IPS-NIHi7 (cell line): ENCODE measurements around the gene FOXC1.

ENCODE experiments used
- DNase-seq: peaks from one replicate; pipeline ENCODE4 v3.0.0; 2012; ENCODE audit warnings: mixed read lengths; ENCODE audit errors: extremely low spot score

The FOXC1 gene

DNA sequence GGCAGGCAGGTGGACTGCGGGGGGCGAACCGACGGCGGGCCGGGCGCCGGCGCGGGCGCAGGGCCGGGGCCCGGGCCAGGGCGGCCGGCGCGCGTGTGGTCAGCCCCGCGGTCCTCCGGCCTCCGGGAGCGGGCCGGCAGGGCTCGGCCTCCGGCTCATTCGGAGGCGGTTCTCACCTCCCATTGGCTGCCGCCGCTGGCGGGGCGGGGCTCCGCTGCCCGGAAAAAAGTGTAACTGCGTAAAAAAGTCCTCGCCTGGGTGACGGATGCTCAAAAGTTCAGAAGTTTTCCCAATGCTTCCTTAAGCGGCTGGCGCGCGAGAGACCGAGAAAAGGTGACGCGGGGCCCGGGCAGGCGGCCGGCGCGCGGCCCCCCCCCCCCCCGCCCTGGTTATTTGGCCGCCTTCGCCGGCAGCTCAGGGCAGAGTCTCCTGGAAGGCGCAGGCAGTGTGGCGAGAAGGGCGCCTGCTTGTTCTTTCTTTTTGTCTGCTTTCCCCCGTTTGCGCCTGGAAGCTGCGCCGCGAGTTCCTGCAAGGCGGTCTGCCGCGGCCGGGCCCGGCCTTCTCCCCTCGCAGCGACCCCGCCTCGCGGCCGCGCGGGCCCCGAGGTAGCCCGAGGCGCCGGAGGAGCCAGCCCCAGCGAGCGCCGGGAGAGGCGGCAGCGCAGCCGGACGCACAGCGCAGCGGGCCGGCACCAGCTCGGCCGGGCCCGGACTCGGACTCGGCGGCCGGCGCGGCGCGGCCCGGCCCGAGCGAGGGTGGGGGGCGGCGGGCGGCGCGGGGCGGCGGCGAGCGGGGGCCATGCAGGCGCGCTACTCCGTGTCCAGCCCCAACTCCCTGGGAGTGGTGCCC lies at the start of gene FOXC1:
Gene FOXC1, plus strand, starts transcription at position 268 of the 849 bp plus-strand sequence. Its CDS starts 531 bp downstream, at position 799.
- DNase-seq: peak; percentile 81

DNA sequence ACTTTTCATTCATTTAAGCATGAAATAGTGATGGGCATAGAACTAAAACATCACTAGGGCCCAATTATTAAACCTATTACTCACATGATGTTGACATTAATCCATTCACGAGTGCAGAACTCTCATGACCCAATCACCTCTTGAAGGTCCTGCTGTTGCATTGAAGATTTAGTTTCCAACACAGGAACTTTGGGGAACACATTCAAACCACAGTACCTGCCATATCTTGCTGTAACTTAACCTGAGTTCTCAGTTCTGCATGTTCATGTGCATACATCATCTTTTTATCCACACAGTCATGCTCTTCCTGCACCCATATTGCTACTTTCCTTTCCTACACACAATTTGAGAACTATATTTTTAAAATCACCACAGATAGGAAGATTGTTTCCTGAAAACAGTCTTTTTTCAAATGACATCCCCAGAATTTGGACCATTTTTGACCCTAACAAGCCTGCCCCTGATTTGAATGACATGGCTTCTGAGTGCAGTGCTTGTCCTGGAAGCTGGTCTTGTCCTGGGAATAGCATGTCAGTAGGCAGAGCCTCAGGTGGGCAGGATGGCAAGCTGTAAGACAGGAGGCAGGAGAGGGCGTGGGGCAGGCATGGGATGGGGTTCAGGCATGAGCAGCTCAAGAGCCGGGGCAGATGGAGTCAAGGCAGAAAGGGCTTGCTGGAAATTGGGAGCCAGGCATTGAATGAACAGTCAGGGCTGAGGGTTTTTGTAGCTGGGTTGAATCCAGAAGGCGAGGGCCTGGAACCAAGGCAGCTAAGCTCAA lies 49.2 kb upstream of the FOXC1 start:
- DNase-seq: no peak

DNA sequence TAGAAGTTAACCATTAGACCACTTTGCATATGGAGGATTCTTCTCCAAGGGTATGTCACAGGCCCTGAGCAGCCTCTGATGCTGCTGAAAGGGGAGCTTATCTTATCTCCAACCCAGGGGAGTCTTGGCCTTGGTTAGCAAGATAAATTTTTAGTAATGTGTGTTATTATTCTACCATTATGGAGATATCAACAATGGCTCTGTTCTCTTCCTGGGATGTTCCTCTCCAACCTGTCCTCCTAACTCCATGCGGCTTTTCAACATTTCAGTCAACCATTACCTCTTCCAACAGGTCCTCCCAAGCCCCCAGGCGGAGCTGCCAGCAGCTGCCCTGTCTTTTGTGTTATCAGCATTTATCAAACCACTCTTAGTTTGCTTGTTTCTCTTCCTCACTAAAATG lies 48.4 kb upstream of the FOXC1 start:
- no peak for DNase-seq

DNA sequence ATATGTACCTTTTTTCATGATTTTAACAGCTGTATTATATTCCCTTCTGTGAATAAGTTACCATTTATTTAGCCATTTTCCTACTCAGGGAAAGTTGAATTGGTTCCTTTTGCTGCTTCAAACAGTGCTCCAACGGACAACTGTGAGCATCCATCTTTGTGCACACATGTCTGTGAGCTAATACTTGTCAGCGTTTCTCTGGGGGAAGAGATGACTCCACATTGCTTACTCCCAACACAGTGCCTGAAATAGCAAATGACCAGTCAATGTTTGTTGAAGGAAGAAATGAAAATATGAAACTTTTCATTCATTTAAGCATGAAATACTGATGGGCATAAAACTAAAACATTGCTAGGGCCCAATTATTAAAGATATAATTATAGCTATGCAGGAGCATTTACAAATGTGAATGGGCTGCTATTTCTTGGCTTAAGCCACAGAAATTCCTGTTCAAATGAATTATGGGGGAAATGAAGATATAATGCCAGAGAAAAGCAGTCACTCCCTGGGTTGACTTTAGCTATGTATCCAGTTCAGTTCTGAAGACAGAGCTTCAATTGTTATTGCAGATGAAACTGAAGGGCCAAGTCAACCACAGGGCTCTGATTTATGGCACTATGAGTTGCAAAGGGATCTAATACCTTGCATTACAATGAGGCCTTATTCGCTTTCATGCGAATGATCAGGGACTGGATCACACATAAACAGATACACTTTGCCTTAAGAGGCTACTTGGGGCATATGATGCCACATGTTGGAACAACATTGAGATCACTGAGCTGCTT lies 47.4 kb upstream of the FOXC1 start:
- DNase-seq: no peak

DNA sequence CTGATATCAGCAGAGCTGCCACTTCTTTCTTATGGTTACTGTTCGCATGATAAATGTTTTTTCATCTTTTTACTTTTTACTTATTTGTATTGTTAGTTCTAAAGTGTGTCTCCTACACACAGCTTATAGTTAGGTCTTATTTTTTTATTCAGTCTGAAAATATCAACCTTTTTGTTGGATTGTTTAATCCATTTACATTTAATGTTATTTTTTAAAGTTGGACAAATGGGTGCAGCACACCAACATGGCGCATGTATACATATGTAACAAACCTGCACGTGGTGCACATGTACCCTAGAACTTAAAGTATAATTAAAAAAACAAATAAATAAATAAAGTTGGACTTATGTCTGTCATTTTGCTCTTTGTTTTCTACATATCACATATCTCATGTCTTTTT lies 40.3 kb upstream of the FOXC1 start:
- no peak for DNase-seq

DNA sequence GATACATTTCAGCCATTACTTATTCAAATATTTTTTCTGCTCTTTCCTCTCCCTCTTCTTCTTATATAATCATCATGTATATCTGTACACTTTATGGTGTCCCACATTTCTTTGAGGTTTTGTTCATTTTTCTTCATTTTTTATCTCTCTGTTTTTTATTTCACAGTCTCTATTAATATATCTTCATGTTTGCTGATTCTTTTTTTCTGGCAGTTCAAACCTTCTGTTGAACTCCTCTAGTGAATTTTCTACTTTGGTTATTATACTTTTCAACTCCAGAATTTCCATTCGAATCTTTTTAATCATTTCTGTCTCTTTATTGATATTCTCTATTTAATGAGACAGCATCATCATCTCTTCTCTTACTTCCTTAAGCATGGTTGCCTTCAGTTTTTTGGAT lies 38.9 kb upstream of the FOXC1 start:
- DNase-seq: no peak

DNA sequence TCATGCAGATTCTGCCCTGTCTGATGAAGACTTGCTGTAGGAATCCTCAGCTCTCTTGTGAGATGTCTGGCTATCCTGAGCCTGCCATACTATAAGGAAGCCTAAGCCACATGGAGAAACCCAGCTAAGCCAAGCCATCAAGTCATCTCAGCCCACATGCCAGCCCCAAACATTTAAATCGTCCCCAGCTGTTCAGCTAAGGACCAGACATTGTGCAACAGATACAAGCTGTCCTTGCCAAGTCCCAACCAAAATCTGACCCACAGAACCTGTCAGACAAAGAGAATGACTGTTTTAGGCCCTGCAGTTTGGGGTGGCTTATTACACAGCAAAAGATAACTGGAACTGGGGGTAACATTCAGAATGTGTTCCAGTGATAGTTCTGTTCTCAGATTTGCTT lies 36.8 kb upstream of the FOXC1 start:
- no peak for DNase-seq

DNA sequence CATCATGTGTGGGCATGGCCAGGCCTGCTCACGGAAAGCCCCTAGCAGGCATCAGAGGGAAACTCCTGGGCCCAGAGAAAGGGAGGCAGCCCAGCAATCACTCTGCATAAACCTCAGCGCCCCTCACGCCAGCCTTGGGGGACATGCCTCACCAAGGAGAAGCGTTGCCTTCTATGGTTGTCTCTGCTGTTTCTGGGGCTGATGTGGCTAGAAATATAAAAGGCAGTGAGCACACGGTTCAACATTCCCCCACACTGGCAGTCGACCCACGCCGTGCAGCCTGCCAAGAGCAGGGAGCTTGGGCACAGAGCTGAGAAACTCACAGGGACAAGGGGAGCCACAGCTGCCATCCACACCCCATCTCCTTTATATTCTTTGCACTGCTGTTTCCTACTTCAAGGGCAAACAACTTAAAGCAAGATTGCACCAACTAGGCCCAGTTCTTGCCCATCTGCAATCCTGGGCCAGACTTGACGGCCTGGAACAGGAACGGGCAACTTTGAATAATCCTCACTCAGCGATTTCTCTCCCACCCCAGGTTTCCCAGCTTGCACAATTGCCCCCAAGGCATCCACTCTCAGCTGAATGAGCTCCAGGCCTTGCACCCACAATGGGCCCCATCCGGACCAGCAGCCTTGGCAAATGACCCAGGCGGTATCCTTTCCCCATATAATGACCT lies 35.5 kb upstream of the FOXC1 start:
- DNase-seq: no peak

DNA sequence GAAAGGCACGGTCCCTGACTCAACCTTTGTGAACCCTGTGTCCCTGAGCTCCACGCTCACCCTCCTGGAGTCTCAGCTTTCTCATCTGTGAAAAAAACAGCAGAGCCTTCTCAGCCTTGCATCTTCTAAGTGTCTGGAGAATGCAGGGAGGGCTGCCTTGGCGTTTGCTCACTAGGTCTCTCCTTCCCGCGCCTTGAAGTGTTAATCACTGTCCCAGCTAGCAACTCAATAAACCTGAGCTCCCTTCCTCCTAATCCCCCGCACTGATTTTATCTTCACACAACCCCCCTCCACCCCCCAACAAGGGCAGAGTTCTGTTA lies 34.9 kb upstream of the FOXC1 start:
- peak; percentile 72 for DNase-seq

DNA sequence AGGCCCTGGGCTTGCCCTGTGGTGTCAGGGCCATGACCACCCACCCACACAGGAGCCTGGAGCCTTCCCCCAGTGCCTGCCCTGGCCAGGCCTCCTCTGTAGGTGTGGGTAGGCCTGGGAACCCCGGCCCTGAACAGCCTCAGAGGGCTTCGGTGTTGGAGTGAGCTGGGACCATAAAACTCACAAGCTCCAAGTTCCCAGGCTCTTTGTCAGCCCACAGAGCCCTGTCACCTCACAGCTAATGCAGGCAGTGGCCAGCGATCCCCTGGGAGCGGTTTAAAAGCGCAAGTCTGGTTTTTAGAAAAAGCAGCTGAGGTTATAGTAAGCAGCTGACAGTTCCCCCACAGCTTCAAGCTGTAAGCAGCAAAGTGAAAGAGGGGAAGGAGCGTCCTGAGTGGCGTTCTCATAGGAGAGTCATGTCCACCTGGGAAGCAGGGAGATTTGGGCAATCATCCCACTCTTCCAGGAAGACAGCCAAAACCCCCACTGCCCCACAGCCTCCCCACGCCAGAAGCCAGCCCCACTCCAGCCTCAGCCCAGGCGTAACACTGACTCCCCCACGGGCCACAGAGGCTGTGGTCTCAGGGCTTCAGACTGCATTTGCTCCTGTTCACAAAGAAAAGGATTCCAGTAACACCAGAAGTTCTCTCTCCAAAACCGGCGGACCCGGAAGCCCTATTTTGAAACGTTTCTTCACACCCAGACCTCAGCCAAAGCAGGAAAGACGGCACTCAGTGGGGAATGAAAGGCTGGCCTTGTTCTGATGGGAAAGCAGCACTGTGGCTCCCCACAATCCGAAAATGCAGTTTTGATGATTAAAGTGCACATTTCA lies 34.3 kb upstream of the FOXC1 start:
- no peak for DNase-seq

DNA sequence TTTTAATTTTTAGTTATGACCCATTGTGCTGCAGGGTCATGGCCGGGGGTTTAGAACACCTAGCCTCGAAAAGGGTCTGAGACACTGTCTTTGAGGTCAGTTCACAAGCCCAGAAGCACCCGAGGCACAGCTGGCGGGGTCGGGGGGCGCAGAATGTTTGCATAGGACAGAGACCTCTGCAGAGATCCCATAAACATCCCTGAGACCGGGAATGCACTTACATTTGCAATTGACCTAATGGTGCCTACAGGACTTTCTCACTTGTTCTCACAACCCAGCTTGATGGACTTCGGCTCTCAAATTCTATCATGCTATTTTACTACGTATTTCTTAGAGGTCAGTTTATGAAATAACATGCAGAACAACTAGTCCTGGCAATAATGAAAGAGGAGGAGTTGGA lies 33.5 kb upstream of the FOXC1 start:
- DNase-seq: no peak

DNA sequence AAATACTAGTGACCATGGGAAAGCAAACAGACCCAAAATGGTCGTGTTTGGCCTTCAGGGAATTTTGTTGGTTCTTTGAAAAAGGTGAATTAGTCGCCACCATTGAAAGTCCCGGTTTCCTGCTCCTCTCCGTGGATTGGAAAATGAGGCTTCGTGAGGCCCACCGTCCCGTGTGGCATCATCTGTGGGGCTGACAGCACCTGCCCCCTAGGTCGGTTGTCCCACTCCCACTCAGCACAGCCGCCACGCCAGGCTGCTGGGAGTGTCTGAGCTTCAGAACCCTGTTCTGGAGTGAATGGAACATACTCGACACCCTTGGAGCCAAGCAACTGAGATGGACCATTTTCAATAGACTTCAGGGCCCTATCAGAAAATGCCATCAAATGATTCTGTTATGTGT lies 33.0 kb upstream of the FOXC1 start:
- no peak for DNase-seq

DNA sequence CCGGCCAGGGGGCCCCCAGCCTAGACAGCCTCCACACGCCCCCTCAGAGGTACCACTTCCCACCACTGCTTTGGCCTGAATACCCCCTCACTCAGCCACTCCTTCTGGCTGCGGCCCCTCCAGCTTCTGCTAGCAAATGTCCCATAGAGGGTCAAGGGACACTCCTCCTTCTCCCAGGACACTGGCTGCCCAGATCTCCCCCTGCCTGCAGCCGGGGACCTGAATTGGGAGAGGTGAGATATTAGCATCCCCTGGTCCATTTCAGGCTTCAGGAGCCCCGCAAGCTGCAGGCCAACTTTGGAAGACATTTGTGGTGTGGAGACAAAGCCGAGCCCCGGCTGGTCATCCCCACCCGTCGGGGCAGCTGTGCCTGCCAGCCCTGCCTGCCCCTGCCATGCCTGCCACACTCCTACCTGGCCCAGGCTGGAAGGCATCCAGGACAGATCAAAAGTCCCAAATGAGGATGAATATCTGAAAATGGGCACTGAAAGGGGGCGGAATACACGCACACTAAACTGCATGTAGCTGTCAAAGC lies 32.5 kb upstream of the FOXC1 start:
- DNase-seq: no peak

DNA sequence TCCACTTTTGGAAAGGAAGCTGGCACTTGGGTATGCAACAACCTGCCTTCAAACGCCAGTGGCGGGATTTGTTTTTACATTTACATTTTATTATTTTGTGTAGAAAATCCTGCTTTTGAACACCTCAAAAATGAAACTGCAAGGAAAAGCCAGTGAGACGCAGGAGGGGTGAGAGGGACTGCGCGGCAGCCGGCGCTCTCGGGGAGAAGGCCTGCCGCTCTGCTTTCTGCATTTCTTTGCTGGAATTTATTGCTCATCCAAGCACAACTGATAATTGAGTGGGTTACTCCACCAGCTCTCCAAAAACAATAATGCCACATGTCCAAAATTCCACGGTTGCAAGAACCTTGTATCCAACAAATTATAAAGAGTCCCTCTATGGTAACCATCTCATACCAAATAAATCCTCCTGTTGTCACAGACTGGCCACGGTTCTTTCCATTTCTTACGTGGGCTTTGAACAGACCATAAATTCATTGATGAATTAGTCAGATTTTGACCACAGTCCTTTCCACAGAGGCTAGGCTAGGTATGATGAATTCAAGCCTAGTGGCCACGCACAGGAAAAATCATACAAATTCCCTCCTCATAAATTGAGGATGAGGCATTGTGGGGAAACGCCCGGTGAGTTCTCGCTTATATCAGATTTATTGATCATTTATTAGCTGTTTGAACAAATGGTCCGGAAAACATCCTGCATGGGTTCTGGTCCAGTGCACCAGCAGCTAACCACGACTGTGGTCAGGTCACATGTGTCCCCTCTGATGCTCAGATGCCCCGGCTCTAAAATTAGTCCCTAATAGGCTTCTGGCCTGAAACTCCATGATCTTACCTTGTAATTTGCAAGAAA lies 31.6 kb upstream of the FOXC1 start:
- DNase-seq: no peak

DNA sequence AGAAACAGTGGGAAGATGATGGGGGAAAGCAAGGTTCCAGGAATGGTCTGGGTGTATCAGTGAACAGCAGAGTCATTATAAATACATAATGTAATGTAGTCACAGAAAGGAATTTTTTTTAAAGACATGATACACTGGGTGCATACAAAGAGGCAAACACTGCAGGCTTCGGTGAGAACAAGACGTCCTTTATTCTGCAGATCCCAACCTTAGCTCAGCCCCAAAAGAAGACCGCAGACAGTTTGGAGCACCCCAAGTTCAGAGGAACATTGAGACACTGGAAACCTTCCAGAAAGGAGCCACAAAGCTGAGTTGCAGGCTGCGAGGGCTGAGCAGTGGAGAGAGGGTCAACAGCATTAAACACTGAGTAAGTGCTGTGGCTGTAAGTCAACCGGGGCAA lies 30.6 kb upstream of the FOXC1 start:
- DNase-seq: no peak

DNA sequence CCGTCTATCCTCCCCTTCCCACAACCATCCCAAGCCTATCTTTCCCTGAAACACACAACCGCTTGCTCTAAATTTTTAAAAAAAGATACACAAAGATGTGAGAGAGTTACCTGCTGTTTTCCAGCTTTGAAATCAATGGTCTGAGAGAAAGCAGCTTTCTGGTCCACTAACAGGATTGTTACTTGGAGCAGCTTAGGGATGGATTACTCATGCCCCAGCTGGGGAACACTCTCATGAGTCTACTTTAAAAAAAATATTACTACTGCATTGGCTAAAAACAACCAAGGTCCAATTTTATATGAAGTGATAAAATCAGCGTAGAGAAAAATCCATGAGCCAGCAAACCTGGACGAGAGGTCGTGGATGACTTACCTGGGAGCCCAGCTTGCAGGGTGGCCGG lies 29.6 kb upstream of the FOXC1 start:
- DNase-seq: no peak

DNA sequence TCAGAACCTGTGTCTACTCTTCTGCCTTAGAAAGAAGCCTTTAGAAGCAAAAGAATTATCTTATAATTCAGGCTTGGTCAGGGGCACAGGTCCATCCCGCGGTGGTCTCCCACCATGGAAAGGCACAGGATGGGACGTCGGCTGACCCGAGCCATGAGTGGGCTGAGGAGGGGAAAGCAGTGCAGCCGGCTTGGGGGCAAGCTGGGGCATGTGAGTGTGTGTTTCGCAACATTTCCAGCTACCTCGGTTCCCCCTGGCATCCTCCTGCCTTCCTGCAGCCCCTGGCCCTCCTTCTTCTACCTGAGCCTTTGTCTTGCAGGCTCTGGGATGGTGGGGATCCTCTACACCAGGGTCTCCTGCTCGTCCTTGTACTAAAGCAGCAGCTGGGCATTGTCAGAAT lies 29.1 kb upstream of the FOXC1 start:
- no peak for DNase-seq

DNA sequence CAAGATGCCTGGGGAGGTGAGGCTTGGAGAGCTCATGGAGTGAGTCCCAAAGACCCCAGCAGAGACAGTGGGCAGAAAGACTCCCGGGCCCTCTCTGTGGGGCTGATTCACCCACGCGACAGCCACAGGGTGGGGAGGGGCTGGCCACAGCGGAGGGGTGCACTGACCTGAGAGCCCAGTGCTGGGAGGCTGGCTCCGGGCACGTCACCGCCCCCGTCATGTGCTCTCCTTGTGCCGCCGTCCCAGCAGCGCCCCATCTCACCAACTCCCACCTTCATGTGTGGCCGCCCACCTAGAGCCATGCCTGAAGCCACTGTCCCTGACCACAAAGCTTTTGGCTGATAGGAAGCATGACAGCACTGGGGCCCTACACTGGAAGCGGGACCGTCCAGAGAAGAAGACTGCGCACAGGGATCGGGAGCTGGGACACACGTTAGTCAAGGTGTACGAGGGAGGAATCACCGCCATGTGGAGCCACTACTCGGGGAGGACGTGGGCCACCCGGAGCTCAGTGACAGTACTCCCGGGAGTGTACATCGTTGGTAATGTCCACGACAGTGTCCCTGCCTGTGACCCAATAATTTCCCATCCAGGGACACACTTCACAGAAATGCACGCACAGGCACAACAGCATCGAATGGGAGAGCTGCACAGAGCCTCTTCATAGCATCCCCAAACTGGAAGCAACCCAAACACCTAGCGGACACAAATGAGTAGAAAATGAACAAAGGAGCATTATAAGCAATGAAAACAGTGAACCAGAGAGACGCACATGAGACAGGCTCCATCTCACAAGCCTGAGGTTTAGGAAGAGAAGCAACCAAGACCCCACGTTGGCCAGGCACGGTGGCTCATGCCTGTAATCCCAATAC lies 28.4 kb upstream of the FOXC1 start:
- DNase-seq: no peak

DNA sequence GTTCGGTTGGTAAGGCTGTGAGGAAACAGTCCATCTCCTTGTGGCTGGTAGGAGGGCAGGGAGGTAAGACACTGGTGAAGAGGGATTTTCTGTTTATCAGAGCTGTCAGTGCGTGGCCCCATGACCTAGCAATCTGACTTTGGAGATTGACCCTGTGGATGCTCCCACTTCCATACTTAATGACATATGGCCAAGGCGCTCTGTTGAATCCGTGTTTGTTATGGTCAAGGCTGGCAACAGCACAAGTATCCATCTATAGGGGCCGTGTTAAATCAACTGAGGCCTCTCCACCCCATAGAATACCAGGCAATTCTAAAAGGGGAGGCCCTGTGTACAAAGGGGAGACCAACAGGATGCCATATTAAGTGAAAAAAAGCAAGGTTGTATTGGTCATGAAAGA lies 25.6 kb upstream of the FOXC1 start:
- no peak for DNase-seq
